MM.1S (cell line): ENCODE measurements around the gene SYNE1.

Source experiments
- CTCF ChIP-seq: fragments of 300-600 bp; sonication (generic); IDR thresholded peaks from 2 replicates; pipeline ENCODE4 v1.5.1; 2016; ENCODE audit warnings: antibody characterized with exemption, low read length, mixed read lengths
- EZH2 ChIP-seq: fragments of 300-600 bp; sonication (generic); optimal IDR thresholded peaks from 2 replicates; pipeline ENCODE3; 2017; ENCODE audit warnings: low read depth, mild to moderate bottlenecking, antibody characterized with exemption, low read length, mixed read lengths
- EZH2phosphoT487 ChIP-seq: fragments of 300-600 bp; sonication (generic); IDR thresholded peaks from 2 replicates; pipeline ENCODE4 v1.6.1; 2018; ENCODE audit warnings: antibody characterized with exemption, low read length

GRCh38 chr6:152164957-152165356 lies 472.2 kb downstream of the SYNE1 start:
- TF ChIP-seq CTCF (no peak), EZH2 (no peak), EZH2phosphoT487 (no peak)
